ENCODE measurements around the gene LHX4. TPM values are rescaled to one million over a fixed set of nuclear protein-coding genes. Genes with fewer than 3 reads are reported as not detected.

The LHX4 gene
- total RNA-seq, 1 donor from 2014 or later = not detected

DNA sequence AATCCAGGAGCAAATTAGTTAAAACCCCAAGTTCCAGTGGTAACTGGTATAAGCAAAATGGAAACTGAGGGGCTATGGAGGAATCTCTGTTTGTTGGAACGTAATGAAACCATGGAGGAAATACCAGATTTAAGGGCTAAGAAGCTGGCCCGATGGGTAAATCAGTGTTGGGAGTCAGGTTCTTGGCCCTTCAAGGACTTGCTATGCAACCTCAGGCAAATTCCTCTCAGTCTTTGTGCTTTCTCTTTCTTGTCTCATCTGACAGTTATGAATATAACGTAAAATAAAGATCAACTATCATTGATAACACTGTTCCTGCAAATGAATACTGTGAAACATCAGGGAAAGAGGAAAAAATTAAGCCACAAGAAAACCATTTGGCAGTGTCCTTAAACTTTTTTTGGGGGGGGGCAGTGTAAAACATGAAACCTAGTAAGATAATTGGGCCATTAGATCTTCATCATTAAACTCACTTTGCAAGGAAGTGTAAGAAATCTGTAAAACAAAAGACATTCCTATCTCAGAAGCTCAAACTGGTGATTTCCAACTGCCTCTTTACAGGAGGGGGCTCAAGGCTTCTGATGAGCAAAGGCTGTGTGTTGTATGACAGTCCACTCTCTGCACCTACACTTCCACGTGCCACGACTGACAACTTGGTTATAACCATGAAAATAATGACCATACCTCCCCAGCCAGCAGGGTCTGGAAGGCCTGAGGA is 47.6 kb downstream of the LHX4 start:
- intact Hi-C loops (cut with DNase I) = no loop called here
- no peak for ATAC-seq
- no peak for DNase-seq (ENCODE audit: missing footprints)

DNA sequence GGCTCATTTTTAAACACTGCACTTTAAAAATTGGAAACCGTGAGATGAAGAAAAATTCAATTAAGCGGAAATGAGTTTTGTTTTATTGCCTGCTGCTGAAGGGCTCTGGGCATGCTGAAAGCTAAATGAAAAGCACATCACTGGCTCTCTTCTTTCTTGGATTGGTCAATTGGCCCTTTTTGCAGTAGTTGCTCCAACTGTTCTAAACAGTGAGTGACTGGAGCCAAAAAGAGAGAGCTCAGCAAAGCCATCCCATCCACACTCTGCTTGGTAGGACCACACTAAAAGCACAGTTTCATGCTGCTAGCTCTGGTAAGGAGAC is 48.1 kb downstream of the LHX4 start:
- intact Hi-C loops (cut with DNase I) = no loop called here
- no peak for DNase-seq (ENCODE audit: missing footprints)
- ATAC-seq = no peak

DNA sequence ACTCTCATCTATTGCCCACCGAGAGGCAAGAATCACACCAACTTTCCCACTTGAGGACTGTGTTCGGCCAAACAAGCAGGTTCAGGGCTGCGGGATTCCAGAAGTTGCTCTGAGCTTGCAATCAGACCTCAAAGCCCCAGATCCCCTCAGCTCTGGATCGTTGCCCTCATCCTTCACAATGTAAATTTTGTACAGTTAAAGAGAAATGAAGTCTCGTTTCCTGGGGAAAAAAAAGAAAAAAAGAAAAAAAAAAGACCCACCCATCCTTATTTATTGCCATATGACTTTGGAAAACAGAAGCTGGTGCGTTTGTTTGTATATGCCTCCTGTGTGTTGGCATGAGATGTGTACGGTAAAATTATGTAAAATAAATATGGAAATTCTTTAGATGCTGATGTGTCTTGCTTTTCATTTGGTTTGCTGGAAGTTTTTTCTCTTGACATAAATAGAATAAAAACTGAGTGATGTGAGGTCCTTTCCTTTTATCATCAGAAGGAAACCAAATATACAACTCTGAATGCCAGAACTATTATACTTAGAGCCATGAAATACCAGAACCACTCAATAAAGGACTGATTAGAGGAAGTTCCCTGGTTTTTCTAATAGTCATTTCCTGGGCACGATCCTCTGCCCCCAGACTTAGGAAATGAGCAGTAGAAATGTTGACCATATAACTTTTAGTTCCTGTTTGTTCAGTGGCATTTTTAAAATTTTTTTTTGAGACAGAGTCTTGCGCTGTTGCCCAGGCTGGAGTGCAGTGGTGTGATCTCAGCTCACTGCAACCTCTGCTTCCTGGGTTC is 48.7 kb downstream of the LHX4 start:
- intact Hi-C loops (cut with DNase I) = no loop called here
- ATAC-seq (peak; percentile 61), DNase-seq (ENCODE audit: missing footprints) (no peak)

DNA sequence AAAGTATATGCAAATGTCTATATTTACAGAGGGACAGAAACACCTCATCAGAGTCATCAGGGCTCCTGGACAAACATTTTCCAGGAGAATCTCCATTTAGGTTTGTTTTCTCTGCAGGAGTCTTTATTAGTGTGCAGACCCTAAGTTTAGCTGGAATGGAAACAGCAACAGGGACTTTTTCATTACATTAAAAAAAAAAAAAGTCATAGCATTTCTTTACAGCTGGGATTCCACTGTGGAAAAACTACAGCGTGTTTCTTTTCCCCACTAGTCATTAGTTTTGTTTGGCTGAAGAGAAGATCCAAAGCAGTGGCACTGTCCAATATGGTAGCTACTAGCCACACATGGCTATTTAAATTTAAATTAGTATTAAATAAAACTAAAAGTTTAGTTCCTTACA is 49.6 kb downstream of the LHX4 start:
- ATAC-seq (no peak), DNase-seq (ENCODE audit: missing footprints) (no peak)
- intact Hi-C loops (cut with DNase I) = no loop called here

DNA sequence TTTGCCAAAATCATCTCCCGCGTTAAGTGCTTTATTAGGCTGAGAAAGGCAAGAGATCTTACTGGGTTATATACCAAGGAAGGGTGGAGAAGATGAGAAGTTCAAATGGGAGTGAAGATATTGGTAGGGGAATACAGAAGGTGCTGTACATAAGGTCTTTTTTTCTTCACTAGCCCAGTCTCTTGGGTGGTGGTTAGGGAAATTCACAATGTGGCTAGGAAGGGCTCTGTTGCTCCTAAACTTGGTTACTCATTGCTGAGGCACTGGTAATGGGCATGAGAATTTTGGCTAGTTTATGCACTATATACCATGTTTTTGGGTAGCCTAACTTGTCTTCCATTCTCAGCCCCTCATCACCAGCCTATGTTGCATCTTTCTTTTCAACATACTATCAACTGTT is 50.6 kb downstream of the LHX4 start:
- no peak for ATAC-seq
- DNase-seq (ENCODE audit: missing footprints) = no peak
- intact Hi-C loops (cut with DNase I) = no loop called here

DNA sequence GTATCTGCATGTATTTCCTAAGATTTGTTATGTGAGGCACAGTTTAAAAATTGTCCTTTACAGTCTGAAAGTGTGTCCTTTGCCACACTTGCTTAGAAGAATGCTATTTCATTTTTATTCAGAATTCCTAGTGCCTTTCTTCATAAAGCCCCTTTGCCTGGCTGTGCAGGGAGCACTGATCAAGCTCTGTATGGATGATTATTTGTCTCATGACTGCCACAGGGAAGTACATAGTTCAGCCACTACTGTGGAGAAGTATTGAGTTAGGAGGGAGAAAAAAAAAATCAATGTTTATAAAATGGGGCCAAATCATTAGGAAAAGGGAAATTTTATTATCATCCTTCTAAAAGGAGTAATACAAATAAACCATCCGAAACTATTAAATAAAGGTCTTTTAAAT is 51.4 kb downstream of the LHX4 start:
- intact Hi-C loops (cut with DNase I) = no loop called here
- ATAC-seq = no peak

DNA sequence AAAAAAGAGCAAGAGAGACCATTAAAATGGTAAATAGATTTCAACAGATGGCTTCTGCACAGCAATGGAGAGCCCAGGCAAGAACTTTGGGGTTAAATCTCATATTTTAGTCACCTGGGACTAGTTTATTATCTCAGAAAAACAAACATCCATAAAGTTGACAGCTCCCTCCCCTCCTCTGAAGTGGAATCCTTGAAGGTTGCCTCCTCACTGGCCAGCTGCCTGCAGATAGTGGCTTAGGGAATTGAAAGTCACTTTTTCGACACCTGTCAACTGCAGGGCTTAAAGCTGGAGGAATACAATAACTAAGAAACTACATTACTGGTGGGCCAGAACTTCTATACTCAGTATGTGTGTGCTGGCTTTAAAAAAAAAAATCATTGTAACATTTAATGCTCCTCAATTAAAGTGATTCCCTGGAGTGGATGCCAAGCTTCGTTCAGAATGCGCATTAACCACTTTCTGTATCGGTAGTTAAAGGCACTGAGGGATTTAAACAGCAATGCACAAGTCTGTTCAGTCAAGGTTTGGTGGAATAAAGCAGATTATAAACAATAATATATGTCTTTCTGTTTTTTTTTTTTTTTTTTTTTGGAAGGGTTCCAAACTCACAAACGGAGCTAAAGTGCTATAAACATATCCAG is 52.5 kb downstream of the LHX4 start:
- intact Hi-C loops (cut with DNase I) = no loop called here
- DNase-seq (ENCODE audit: missing footprints) (no peak), ATAC-seq (no peak)

More for the DNA sequence above, 51.4 kb downstream of the LHX4 start:
- no peak for DNase-seq (ENCODE audit: missing footprints)

DNA sequence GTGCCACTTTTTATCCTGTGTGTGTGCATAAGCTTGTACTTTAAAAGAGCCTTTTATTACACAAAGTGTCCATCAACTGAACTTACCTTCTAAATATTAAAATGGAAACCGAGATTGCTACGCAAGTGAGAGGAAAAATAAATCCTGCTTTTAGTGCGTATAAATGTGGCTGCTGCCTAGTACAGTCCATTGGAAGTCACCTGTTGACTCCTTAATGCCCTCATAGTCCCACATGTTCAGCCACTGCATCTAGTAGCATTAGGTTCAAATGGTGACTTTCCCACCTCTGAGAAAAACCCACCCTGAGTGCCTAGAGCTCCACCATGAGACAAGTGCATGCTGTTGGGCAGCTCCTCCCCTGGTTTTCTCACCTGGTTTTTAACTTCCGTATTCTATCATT is 53.0 kb downstream of the LHX4 start:
- DNase-seq (ENCODE audit: missing footprints) (no peak), ATAC-seq (no peak)
- intact Hi-C loops (cut with DNase I) = no loop called here

DNA sequence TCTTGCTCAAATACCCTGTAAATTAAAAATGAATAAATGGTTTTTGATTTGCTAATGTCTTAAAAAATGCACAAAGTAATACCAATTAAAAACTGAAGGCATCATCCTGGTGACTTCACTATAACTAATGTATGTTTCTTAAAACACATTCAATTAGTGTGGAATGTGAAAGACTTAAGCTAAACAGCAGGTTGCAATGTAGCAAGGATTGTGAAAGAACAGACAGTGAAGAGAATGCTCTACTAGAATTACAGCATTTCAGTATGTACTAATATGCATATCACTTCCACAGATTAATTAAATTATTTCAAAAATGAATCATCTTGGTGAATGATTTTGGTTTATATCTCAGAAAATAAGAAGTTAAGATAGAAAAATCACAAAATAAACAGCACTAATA is 56.4 kb downstream of the LHX4 start:
- intact Hi-C loops (cut with DNase I) = no loop called here
- ATAC-seq (no peak), DNase-seq (ENCODE audit: missing footprints) (no peak)

DNA sequence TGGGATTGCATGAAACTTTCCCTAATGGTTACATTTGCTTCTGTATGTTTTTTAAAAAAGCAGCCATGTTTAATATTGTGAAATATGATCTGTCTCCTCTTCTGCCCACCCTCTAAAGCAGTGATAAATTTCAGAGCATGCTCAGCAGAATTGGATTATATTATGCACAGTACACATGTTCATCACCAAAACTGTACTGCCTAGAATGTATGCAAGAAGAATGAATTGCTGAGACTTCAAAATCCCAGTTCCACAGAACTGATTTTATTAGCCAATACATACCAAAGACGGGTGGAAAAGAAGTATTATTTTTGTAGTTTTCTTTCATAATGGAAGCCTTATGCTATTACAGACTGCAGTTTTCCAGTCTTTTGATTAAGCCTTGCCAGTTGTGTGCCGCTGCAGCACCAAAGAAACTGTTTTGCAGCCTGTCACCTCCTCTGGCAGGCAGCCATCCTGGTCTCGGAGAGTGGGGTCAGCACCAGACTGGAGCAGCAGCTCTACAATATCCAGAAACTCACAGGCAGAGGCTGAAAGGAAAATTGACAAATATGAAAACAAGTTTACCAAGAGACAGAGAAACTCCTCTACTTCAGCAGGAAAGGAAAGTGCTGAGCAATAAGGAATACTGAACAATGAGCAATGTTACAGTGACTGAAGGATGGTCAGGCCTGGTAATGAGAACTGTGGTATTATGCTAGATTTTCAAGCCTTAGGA is 58.1 kb downstream of the LHX4 start:
- ATAC-seq (no peak), DNase-seq (ENCODE audit: missing footprints) (no peak)
- intact Hi-C loops (cut with DNase I) = no loop called here

DNA sequence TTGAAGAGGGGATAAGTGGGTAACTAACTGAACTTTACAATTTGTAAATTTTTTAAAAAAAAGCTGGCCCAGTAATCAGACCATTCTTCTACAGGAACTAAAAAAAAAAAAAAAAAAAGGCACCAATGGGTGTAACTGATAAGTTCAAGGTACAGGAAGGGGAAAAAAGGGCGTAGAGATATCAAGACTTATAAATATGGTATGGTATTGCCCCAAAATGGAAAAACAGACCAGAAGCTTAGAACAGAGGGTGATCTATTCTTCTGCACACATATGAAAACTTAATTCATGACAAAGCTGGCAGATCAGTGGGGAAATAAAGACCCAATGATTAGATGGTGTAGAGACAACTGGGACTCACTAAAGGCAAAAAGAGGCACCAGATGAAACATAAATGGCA is 58.9 kb downstream of the LHX4 start:
- intact Hi-C loops (cut with DNase I) = no loop called here
- ATAC-seq (no peak), DNase-seq (ENCODE audit: missing footprints) (no peak)

DNA sequence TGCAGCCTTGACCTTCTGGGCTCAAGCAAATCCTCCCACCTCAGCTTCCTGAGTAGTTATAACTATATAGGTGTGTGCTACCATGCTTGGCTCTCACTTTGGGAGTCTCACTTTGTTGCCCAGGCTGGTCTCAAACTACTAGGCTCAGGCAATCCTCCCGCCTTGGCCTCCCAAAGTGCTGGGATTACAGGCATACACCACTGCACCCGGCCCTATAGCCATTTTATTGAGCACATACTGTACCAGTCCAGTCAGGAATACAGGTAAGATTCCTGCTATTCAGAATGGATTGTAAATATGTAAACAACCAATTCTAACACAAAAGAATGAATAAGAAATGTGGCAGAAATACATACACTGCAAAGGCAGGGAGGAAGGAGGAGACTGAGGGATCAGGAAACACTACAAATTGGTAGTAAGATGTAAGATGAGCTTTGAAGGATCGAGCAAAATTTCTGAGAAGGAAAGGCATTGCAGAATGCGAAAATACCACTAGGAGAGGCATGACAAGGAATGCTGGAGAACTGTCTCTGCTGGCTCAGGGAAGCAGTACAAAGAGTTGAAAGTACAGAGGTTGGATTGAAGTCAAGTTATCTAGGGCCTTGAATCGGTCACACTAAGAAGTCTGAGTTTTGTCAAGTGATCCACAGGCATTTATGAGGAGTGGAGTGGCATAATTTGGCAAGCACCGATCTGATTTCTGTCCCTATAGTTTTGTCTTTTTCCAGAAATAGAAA is 60.4 kb downstream of the LHX4 start:
- intact Hi-C loops (cut with DNase I) = no loop called here
- DNase-seq (ENCODE audit: missing footprints) (no peak), ATAC-seq (no peak)

DNA sequence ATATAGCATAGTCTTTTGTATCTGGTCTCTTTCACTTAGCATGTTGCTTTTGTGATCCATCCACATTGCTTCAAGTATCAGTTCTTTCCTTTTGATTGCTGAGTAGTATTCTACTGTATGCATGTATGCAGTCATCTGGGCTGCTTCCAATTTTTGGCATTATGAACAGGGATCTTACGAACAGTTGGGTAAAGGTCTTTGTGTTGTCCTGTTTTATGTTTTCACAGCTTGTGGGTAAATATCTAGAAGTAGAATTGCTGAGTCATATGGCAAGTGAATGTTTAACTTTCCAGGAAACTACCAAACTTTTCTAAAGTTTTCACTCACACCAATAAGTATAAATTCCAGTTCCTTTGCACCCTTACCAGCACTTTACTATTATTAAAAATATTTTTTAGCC is 60.9 kb downstream of the LHX4 start:
- intact Hi-C loops (cut with DNase I) = no loop called here
- DNase-seq (ENCODE audit: missing footprints) (no peak), ATAC-seq (no peak)

DNA sequence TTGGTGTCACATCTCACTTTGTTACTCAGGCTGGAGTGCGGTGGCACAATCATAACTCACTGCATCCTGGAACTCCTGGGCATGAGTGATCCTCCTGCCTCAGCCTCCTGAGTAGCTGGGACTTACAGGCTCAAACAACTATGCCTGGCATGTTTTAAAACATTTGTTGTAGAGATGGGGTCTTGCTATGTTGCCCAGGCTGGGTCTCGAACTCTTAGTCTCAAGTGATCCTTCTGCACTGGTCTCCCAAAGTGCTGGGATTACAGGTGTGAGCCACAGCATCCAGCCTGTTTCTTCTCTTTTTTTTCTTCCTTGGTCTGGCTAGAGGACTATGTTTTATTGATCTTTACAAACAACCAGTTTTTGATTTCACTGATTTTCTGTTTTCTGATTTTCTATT is 64.6 kb downstream of the LHX4 start:
- intact Hi-C loops (cut with DNase I) = no loop called here
- DNase-seq (ENCODE audit: missing footprints) (no peak), ATAC-seq (no peak)

DNA sequence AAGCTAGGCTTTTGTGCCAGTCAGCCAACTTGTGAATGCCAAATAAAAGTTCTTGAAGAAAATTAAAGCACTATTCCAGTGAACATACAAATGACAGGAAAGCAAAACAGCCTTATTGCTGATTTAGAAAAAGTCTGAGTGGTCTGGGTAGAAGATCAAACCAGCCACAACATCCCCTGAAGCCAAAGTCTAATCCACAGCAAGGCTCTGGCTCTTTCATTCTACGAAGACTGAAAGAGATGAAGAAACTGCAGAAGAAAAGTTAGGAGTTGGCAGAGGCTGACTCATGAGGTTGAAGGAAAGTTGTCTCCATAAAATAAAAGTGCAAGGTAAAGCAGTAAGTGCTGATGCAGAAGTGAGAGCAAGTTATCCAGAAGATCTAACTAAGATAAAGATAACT is 65.9 kb downstream of the LHX4 start:
- DNase-seq (ENCODE audit: missing footprints) = no peak
- ATAC-seq = no peak
- intact Hi-C loops (cut with DNase I) = no loop called here

DNA sequence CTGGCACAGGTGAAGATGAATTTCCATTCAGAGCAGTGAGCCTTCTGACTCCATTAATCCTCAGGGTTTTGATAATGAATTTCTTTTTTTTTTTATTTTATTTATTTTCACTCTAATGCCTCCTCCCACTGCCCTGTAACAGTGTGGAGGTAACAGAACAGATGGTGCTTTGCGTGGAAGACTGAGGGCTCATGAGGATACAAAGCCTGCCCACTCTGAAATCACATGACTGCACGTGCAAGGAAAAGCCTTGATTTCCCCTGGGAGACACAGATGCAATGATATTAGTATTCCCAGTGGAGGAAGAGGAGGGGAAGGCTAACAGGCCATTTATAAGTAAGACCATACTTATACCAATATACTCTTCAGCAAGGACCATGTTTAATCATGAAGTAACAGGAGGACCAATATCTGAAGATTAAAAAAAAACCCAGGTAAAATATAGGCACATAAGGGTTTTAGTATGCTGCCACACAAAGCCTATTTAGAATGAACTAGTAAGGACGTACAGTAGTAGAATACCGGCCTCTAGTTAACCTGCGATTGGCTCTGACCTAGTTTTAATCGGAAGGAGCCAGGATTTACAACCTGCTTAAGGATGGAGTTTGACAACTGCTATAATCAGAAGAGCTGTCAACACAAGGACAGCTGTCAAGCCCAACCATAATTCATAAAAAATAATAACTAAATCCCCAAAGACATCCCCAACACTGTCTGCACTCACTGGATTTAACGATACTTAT is 69.6 kb downstream of the LHX4 start:
- intact Hi-C loops (cut with DNase I) = no loop called here
- DNase-seq (ENCODE audit: missing footprints) = no peak
- no peak for ATAC-seq

DNA sequence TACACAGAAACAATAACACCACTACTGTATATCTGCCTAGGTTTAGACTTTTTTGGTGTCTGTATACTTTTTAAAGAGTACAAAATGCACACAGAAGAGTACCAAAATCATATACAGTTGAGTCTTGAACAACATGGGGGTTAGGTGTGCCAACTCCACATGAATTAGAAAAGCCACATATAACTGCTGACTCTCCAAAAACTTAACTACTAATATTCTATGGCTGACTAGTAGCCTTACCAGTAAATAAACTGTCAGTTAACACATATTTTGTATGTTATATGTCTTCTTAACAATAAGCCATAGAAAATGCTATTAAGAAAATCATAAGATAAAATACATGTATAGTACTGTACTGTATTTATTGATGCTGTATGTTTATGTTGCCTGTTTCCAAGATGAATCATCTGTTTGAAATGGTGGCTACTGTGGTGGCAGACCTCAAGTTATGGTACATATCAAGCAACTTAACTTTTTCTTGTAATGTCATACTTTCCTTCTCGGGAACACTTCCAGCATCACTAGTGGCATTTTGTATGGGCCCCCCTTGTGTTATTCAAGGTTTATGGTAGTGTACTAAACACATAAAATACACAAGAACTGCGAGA is 71.2 kb downstream of the LHX4 start:
- no peak for ATAC-seq
- no peak for DNase-seq (ENCODE audit: missing footprints)
- intact Hi-C loops (cut with DNase I) = no loop called here

DNA sequence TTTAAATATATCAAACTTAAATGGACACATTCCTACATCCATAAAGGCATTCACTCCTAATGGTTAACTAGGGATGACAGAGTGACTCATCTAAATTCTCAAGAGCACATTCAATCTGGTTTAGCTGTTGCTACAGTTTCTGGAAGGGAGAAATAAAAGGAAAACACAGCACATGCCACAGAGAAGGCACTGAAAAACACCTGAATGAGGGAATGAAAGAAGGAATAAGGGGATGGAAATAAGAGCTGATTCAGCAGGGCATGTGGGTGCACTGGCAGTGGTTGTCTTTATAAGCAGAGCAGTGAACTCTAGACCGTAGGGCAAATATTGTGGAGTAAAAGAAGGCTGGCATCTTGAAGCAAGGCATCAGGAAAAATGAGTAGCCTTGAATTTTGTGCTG is 79.3 kb downstream of the LHX4 start:
- intact Hi-C loops (cut with DNase I) = no loop called here
- ATAC-seq = no peak
- no peak for DNase-seq (ENCODE audit: missing footprints)

Measured in Right ventricle myocardium inferior (tissue), 1 donor.